HCT116 (cell line): ENCODE results near the gene SIRPA. TPM values are rescaled to one million over a fixed set of nuclear protein-coding genes. Genes with fewer than 3 reads are reported as not detected.

Experiments
- ATAC-seq: fragments of 200-7000 bp; cut with Tn5 transposase; 2 replicates; pipeline ENCODE4 v1.9.1; 2020; ENCODE audit warnings: mild to moderate bottlenecking, moderate library complexity
- BruUV-seq: library from RNA; stranded (reverse); fragments of 400-500 nt; replicated peaks from 2 replicates; lab custom pipeline; 2021; lab: Mats Ljungman, UMichigan
- CTCF ChIA-PET: fragments of 300-600 bp; sonication (Branson Sonifier 250); formaldehyde crosslinking; loops from one replicate; lab custom pipeline; 2021; ENCODE audit warnings: antibody characterized with exemption; lab: Charles Lee
- POLR2A ChIA-PET: fragments of 300-600, 350-600 bp; sonication (Branson Sonifier 250); formaldehyde crosslinking; loops from one replicate; lab custom pipeline; 2021; ENCODE audit warnings: antibody characterized with exemption; lab: Charles Lee
- RAD21 ChIA-PET, 2 experiments: fragments of 300-600 bp; sonication (Branson Sonifier 250); formaldehyde crosslinking; loops; one replicate each; lab custom pipeline; 2023; ENCODE audit warnings: low total read pairs in 2 of 2; ENCODE audit not compliant: uncharacterized antibody in 2 of 2, unreplicated experiment in 2 of 2, low non-redundant PET in 1 of 2; lab: Charles Lee
- DNase-seq: peaks from one replicate; pipeline ENCODE4 v3.0.0-alpha.2; 2010; ENCODE audit warnings: low read depth, low spot score
- H2AFZ ChIP-seq: fragments of 200-600 bp; shearing (Covaris generic), sonication (generic); 2 replicates; pipeline ENCODE4 v1.6.1; 2017; ENCODE audit warnings: low read depth, mixed run types, mixed read lengths, antibody characterized with exemption, low read length; ENCODE audit not compliant: poor library complexity, severe bottlenecking
- H3K27ac ChIP-seq: 2 replicates; pipeline ENCODE4 v1.5.1; 2012; ENCODE audit warnings: low read depth, low read length
- H3K27me3 ChIP-seq: fragments of 200-600 bp; sonication (generic); 2 replicates; pipeline ENCODE4 v1.6.1; 2016; ENCODE audit warnings: mixed run types, low read length, mixed read lengths; ENCODE audit not compliant: insufficient read depth
- H3K36me3 ChIP-seq, 2 experiments: fragments of 200-500 bp in 1 of 2; fragments of 200-600 bp in 1 of 2; sonication (Bioruptor generic) in 1 of 2; sonication (generic) in 1 of 2; 2 replicates each; pipeline versions ENCODE4 v1.5.1 to v1.6.1; 2014 to 2016; ENCODE audit warnings: low read length in 2 of 2, inconsistent platforms in 1 of 2, mixed read lengths in 1 of 2, mixed run types in 1 of 2; ENCODE audit not compliant: insufficient read depth in 2 of 2, control insufficient read depth in 1 of 2
- H3K4me1 ChIP-seq, 2 experiments: fragments of 200-600 bp in 1 of 2; sonication (generic) in 1 of 2; 2 replicates each; pipeline versions ENCODE4 v1.5.1 to v1.6.1; 2012 to 2017; ENCODE audit warnings: low read length in 2 of 2, inconsistent platforms in 1 of 2, mild to moderate bottlenecking in 1 of 2, mixed read lengths in 1 of 2, mixed run types in 1 of 2, moderate library complexity in 1 of 2; ENCODE audit not compliant: insufficient read depth in 2 of 2, control insufficient read depth in 1 of 2
- H3K4me2 ChIP-seq: fragments of 200-600 bp; sonication (generic); 2 replicates; pipeline ENCODE4 v1.6.1; 2017; ENCODE audit warnings: mixed run types, low read length, mixed read lengths
- H3K4me3 ChIP-seq, 2 experiments: fragments of 200-600 bp in 1 of 2; sonication (generic) in 1 of 2; replicated peaks in 1 of 2; 2 replicates each; pipeline ENCODE4 v1.5.1; 2011 to 2016; ENCODE audit warnings: low read length in 2 of 2, control low read depth in 1 of 2, low read depth in 1 of 2, mild to moderate bottlenecking in 1 of 2, mixed read lengths in 1 of 2, mixed run types in 1 of 2
- H3K79me2 ChIP-seq: fragments of 200-600 bp; sonication (generic); 2 replicates; pipeline ENCODE4 v1.6.1; 2017; ENCODE audit warnings: mild to moderate bottlenecking, mixed run types, low read length, moderate library complexity, mixed read lengths; ENCODE audit not compliant: insufficient read depth
- H3K9ac ChIP-seq: fragments of 200-600 bp; sonication (generic); 2 replicates; pipeline ENCODE4 v1.6.1; 2016; ENCODE audit warnings: low read length, mixed read lengths
- H3K9me2 ChIP-seq: fragments of 200-600 bp; sonication (generic), shearing (Covaris generic); 2 replicates; pipeline ENCODE4 v1.6.1; 2017; ENCODE audit warnings: mixed run types, mild to moderate bottlenecking, moderate library complexity; ENCODE audit not compliant: insufficient read depth
- H3K9me3 ChIP-seq, 2 experiments: fragments of 200-500 bp in 1 of 2; fragments of 200-600 bp in 1 of 2; sonication (Bioruptor generic) in 1 of 2; sonication (generic) in 1 of 2; 2 replicates each; pipeline ENCODE4 v1.6.1; 2014 to 2017; ENCODE audit warnings: low read length in 2 of 2, mixed read lengths in 2 of 2, inconsistent platforms in 1 of 2, low read depth in 1 of 2, mild to moderate bottlenecking in 1 of 2, mixed run types in 1 of 2, moderate library complexity in 1 of 2; ENCODE audit not compliant: control insufficient read depth in 1 of 2, insufficient read depth in 1 of 2
- H4K20me1 ChIP-seq: fragments of 200-600 bp; sonication (generic), shearing (Covaris generic); 2 replicates; pipeline ENCODE4 v1.6.1; 2017; ENCODE audit warnings: mixed run types, mild to moderate bottlenecking, moderate library complexity; ENCODE audit not compliant: insufficient read depth
- ATF3 ChIP-seq: IDR thresholded peaks from 2 replicates; pipeline ENCODE4 v1.6.1; 2012
- CEBPB ChIP-seq: IDR thresholded peaks from 2 replicates; pipeline ENCODE4 v1.6.1; 2012; ENCODE audit warnings: low read depth
- EGR1 ChIP-seq: IDR thresholded peaks from 2 replicates; pipeline ENCODE4 v1.6.1; 2012; ENCODE audit warnings: low read depth
- EZH2phosphoT487 ChIP-seq: fragments of 200-600 bp; IDR thresholded peaks from 2 replicates; pipeline ENCODE4 v1.6.1; 2018; ENCODE audit warnings: antibody characterized with exemption, borderline replicate concordance
- MAX ChIP-seq: IDR thresholded peaks from 2 replicates; pipeline ENCODE4 v1.6.1; 2012
- RAD21 ChIP-seq: IDR thresholded peaks from 2 replicates; pipeline ENCODE4 v1.6.1; 2012; ENCODE audit warnings: low read depth, mild to moderate bottlenecking
- REST ChIP-seq: IDR thresholded peaks from 2 replicates; pipeline ENCODE4 v1.6.1; 2012; ENCODE audit warnings: low read depth
- SIN3A ChIP-seq: IDR thresholded peaks from 2 replicates; pipeline ENCODE4 v1.6.1; 2012; ENCODE audit warnings: low read depth
- SP1 ChIP-seq: IDR thresholded peaks from 2 replicates; pipeline ENCODE4 v1.6.1; 2012; ENCODE audit warnings: low read depth
- SRF ChIP-seq: IDR thresholded peaks from 2 replicates; pipeline ENCODE4 v1.6.1; 2012; ENCODE audit warnings: low read depth
- ZBTB33 ChIP-seq: IDR thresholded peaks from 2 replicates; pipeline ENCODE4 v1.6.1; 2011; ENCODE audit warnings: mild to moderate bottlenecking, low read length, moderate library complexity; ENCODE audit not compliant: insufficient replicate concordance; ENCODE audit errors: extremely low read depth
- ZFX ChIP-seq: fragments of 450-650 bp; IDR thresholded peaks from 2 replicates; pipeline ENCODE4 v1.6.1; 2017
- ZNF274 ChIP-seq: fragments of 200-500 bp; sonication (Bioruptor generic); IDR thresholded peaks from 2 replicates; pipeline ENCODE4 v1.6.1; 2014; ENCODE audit warnings: mild to moderate bottlenecking, low read depth, low read length, inconsistent platforms
- intact Hi-C: fragments of 100-400 bp; cut with micrococcal nuclease; formaldehyde crosslinking; loops from 2 replicates; pipeline ENCODE4 v1.10.0; 2022
- total RNA-seq: library from RNA; stranded (reverse); gene quantifications from one replicate; pipeline ENCODE4 v1.2.1, GENCODE V29; 2021; ENCODE audit not compliant: unreplicated experiment

Gene SIRPA
- total RNA-seq, 1 experiment from 2014 or later, result 15.3 TPM

GRCh38 chr20:1898482-1899240 is 3.5 kb downstream of the SIRPA start:
- Histone ChIP-seq H3K36me3 (no peaks in the 10 kb centered on the region), H2AFZ (no peak overlapping the region), H3K27ac (no peak overlapping the region), H3K9me3 (no peaks in the 10 kb centered on the region), H3K9ac (no peak overlapping the region), H3K4me1 (peaks cover 13 to 39% of the 10 kb centered on the region in 2 experiments), H3K9me2 (no peaks in the 10 kb centered on the region), H3K27me3 (no peaks in the 10 kb centered on the region), H4K20me1 (no peaks in the 10 kb centered on the region), H3K4me2 (no peak overlapping the region), H3K4me3 (no peak overlapping the region), H3K79me2 (peaks cover 29% of the 10 kb centered on the region)
- ChIA-PET RAD21 (no interaction called here), CTCF (no interaction called here), POLR2A (no interaction called here)
- ATAC-seq (no peak), DNase-seq (no peak)
- intact Hi-C loops, result no loop called here
- BruUV-seq, result no TSS peak
- no peak for TF ChIP-seq EGR1
- no peak for TF ChIP-seq RAD21
- no peak for TF ChIP-seq MAX
- no peak for TF ChIP-seq EZH2phosphoT487
- no peak for TF ChIP-seq ZNF274
- TF ChIP-seq SRF, result no peak
- TF ChIP-seq SP1, result no peak
- TF ChIP-seq CEBPB, result no peak
- no peak for TF ChIP-seq SIN3A
- TF ChIP-seq ATF3, result no peak
- no peak for TF ChIP-seq ZFX
- no peak for TF ChIP-seq ZBTB33
- TF ChIP-seq REST, result no peak
